ENCODE results near the gene RPS6KA6.
"Not testable (repeated sequence)": the region's sequence is repeated elsewhere in the genome, so short reads cannot be mapped to it uniquely, and the experiment has no call there.

Gene RPS6KA6

DNA sequence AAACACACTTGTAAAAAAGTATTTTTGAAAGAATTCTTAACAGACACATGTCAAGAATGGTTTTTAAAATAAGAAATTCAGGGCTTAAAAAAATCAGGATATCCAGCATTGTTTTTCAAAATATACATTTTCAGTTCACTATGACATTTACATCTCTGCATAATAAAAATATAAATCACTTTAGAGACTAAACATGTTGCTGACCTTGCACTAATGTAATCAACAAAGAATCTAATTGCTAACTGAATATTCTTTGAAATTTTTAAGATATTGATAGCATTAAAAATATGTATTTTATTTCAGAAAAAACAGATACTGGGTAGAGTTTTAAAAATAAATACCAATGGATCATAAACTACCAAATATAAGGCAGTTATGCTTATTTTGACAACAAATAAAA, 26.4 kb downstream of the RPS6KA6 start:
- DNase-seq = no peak

DNA sequence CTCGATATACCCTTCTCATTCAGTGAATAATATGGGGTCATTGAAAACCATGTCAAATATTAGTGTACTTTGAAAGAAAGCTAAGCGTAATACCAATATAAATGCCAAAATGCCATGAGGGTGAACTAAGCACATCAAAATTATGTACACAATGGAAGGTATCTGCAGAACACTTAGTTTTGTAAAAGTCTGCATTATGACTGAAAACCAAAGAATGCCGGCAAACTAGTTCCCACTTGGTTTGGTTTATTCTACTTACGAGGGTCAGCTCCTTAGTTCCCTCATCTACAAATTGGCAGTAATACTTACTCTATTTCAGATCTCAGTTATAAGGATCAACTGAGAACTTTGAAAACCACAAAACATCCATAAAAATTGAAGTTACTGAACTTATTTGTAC, 27.3 kb downstream of the RPS6KA6 start:
- DNase-seq = no peak

DNA sequence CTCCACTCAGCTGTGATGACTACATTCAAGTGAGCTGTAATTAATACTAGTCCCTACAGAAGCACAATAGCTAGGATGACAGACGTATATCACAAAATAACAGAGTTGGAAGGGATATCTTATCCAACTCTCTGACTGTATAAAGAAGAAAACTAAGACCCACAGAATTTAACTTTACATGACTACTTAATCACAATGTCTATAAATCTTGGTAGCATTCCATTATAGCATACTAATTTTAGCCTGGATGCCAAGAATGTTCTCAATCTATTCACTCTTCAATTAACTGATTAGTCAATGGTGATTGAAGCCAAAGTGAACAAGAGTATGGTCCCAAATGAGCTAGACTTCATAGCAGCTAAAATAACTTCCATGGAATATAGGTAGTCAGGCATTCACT, 31.2 kb downstream of the RPS6KA6 start:
- no peak for DNase-seq

DNA sequence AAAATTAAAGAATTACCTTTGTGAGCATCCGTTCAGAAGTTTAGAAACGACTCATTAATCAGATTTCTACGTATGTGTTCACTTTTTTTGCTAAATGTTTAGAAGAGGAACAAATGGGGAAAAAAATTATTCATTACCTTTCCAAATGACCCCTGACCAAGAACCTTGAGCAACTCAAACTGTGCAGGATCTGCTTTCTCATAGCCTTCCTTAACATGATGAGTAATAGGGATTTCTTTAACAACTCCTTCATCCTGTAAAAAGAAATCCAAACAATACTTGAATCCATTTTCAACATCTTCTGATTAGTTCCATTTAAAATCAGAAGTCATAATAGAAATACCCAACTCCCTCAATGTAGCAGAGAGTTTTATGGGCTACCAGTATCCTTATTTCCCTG, 32.1 kb downstream of the RPS6KA6 start:
- DNase-seq = no peak

DNA sequence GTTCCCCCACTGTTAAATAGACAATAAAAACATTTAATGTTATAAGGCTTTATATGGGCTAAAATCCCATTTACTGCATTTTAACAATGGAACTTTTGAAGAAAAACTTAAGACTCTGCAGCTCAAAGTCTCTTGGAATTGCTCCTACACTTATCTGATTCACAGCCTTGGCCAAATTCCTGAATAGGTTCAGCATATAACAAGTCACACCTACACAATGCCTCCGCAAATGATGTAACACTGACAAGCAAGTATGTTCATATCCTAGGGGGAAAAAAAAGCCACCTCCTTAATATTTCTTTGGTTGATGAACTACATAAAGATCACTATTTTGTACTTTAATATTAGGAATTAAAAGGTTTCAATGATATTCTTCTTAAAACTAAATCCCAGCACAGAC, 34.5 kb downstream of the RPS6KA6 start:
- DNase-seq = no peak

DNA sequence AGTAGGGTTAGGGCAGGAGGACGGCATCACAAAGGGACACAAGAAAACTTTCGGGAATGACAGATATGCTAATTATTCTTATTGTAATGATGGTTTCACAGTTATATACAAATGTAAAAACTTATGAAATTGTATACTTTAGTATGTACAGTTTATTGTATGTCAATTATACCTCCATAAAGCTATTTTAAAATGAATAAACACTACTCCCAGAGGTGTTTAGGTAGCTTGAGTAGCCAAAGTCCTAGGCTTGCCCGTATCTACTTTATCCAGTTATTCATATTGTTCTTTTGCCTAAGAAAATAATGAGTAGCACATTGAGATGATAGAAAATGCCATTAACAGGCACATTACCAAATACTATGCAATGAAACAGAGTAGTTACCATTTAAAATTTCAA, 43.0 kb downstream of the RPS6KA6 start:
- DNase-seq = no peak

DNA sequence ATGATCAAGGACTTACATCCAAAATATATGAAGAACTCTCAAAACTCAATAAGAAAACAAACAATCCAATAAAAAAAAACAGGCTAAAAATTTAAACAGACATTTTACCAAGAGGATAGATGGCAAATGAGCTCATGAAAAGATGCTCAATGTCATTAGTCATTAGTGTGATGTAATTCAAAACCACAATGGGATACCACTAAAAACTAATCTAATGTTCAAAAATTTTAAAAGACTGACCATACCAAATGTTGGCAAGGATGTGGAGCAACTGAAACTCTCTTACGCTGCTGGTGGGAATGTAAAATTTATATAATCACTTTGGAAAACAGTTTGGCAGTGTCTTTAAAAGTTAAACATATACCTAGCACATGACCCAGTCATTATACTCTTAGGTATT, 43.7 kb downstream of the RPS6KA6 start:
- DNase-seq = no peak

DNA sequence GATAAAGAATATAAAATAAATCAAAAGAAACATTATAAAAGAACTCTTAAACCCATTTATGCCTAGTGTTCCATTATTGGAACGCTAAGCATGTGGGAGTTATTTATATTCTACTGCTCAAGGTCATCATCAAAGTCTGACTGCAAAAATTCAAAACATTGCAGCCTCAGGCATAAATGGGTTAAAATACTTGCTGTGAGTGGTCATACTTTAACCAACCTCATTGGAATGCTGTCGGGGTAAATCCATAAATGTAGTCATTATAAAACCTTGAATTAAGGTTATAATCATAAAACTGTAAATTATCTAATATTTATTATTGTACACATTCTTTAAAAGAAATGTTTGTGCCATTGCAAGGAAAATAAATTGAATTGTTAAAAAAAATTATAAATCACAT, 55.0 kb downstream of the RPS6KA6 start:
- no peak for DNase-seq

DNA sequence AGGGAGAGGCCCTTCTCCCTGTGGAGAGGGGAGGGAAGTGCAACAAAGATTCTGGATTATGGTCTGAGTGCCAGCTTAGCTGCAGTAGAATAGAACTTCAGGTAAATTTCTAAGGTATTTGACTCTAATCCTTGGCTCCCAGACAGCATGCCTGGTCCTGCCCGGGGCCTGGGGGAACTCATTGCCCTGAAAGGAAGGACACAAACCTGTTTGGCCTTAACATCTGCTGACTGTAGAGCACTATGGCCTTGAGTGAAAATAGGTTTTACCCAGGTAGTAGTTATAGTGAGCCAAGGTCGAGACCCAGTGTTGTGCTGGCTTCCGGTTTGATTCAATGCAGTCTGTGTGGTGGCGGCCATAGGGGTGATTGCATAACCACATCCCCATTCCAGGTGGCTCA, 64.4 kb downstream of the RPS6KA6 start:
- no peak for DNase-seq

DNA sequence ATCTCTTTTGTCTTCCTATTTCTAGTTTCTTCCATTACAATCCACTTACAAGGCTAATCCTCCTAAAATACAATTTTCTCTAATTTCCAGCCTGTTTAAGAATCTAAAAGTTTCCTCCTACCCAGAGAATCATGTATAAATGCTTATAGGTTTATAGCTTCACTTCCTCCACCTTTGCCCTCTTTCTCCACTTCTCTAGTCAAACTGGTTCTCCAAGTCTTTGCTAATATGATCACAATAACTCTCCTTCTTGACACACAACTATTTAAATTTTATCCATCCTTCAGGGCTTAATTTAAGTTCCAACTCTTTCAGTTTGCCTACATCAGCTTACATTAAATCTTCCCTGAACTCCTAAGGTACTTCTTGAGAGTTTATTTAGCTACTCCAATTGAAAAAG, 69.2 kb downstream of the RPS6KA6 start:
- no peak for DNase-seq

DNA sequence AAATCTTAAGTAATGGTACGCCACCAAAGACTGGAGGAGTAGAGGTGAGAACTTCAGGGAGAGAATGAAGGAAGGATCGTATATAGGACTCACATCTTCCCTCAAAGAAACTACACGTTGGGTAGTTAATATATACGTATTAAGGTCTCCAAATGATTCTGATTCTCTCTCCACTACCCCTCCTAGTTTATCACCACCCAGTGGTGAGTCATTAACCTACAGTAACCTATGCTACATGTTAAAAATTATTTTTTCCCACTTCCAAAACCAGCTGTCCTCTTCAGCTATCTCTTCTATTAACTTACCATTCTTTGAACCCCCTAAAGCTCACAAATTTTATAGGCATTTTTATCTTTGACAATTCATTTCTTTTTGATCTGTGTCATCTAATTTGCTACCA, 69.7 kb downstream of the RPS6KA6 start:
- no peak for DNase-seq

DNA sequence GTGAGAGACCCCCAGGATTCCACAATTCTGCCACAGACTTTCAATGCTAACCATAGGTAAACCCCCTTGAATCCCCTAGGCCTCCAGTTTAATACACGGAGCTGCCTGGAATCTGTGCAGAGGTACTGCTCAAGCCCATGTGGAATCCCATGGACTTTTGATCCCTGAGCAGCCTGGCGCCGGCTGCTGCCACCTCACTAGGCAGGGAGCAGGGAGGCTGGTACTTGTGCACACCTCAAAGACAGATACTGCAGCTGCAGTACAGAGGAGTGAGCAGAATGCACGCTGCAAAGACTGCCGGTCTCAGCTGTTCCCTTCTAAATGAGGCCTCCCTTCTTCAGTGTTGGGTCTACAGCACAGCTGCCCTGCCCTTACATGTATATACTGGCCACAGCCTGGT, 79.4 kb downstream of the RPS6KA6 start:
- no peak for DNase-seq

DNA sequence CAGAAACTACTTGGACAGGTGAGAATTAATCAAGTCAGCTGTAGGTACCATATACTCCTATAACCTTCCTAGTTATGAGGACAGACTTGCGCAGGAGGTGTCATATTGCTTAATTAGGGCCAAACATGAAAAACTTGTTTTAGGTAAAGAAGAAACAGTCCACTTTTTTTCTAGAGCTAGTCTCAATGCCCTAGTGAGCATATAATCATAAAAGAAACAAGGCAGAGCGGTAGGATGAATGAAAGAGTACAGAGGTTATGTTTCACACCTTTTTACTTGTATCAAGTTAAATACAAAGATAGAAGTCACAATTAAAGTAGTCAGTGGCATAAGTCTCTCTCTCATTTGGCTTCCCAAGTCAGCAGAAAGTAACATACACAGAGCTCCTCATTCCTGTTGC, 88.9 kb downstream of the RPS6KA6 start:
- no peak for DNase-seq

DNA sequence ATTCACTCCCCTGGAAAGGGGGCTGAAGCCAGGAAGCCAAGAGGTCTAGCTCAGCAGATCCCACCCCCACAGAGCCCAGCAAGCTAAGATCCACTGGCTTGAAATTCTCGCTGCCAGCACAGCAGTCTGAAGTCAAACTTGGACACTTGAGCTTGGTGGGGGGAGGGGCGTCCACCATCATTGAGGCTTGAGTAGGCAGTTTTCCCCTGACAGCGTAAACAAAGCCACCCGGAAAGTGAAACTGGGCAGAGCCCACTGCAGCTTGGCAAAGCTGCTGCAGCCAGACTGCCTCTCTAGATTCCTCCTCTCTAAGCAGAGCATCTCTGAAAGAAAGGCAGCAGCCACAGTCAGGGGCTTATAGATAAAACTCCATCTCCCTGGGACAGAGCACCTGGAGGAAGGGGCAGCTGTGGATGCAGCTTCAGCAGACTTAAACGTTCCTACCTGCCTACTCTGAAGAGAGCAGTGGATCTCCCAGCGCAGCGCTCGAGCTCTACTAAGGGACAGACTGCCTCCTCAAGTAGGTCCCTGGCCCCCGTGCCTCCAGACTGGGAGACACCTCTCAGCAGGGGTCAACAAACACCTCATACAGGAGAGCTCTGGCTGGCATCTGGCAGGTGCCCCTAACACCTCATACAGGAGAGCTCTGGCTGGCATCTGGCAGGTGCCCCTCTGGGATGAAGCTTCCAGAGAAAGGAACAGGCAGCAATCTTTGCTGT, 108.4 kb downstream of the RPS6KA6 start:
- DNase-seq = not testable (repeated sequence)

DNA sequence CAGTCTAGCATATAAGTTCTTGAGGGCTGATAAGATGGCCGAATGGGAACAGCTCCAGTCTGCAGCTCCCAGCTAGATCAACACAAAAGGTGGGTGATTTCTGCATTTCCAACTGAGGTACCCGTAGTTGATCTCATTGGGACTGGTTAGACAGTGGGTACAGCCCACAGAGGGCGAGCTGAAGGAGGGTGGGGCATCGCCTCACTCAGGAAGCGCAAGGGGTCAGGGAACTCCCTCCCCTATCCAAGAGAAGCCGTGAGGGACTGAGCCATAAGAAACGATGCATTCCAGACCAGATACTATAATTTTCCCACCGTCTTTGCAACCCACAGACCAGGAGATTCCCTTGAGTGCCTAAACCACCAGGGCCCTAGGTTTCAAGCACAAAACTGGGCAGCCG, 109.0 kb downstream of the RPS6KA6 start:
- DNase-seq = no peak

DNA sequence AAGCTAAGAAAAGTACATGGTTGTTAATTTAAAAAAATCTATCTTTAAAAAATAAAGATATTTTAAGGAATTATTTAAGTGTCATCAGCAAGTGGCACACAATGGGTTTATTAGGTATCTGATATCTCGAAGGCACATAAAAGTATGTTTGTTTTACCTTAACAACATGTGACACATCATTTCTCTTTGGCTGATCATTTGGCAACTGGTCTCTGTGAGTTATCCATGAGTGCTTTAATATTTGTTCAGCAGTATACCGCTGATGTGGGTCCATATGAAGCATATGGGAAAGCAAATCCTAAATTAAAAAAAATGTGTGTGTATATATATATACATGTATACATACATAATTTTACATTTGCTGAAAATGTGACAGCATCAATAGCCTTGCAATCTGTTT, 123.2 kb downstream of the RPS6KA6 start:
- DNase-seq = no peak

DNA sequence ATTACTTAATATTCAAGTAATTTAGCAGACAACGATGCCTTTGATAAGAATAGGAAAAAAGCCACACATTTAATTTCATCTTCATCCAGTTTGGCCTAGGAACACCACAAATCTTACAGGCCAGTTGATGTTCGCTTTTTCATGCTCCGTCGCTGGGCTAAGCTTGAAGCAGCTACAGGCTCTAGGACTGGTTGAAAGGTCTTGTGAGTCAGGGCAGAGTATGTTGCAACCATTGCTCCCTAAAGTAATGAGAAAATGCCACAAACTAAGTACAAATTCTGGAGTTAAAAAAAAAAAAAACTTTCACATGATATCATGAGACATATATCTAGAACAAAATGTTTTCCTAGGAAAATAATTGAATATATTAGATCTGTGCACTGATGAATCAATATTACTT, 123.8 kb downstream of the RPS6KA6 start:
- no peak for DNase-seq

DNA sequence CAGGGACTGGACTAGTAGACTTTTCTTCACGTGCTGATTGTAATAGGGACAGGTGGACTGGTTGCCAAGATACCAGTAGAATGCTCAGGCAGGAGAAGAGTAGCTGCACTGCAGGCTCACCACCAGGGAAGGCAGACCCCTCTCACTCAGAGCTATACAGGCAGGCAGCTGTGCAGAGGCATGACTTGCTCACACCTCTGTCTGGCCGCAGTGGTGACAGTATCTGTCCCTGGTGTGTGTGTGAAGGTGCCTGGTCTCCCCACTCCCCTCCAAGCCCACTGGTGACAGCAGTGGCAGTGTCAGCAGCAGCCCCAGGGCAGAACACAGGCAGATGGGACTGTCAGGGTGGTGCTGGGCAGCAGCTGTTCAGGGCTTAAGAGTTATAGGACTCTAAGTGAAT, 140.7 kb downstream of the RPS6KA6 start:
- no peak for DNase-seq

DNA sequence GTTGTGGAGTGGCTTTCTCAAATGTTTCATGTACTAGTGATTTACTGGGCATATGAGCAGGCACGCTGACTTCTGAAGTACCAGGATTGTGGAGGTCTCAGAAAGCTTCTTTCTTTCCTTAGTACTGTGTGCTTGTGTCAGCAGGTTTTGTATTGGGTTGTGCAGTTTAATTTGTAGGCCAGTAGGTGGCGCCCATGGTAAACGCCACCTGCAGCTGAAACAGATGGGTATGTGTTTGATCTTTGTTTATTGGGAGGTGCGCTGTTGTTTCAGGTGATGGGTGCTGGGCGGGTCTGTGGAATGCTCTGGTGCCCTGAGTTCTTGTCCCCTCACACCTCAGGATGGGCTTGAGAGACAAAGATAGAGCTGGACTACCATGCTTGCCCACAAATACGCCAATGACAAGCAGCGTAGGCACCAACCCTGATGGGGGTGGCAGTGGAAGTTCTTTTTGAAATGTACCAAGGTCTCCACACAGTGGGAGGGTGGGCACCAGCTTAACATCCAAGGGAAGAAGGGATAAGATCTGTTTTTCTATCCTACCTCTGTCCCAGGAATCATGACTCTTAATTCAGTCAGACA, 141.5 kb downstream of the RPS6KA6 start:
- no peak for DNase-seq

DNA sequence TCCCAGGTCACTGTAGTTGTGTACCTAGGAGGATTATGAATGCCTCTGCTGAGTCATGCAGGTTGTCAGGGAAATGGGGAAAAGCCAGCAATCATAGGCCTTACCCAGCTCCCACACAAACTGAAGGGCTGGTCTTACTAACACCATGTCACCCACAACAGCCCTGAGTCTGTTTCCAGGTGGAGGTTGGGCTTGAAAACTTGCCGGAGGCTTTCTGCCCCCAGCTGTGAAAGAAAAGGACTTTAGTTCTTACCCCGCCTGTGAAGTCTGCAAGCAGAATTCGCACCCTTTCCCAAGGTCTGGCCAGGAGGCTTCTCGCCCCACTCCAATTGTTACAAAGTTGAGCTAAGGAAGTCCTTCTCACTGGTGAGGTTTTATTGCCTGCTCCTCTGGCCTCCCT, 143.9 kb downstream of the RPS6KA6 start:
- no peak for DNase-seq

Measured in SIG-M5 (cell line).